GM21528 (cell line): Measurements from ENCODE around the gene ADIG.

Source experiments
- ATAC-seq: cut with Tn5 transposase; IDR thresholded peaks from one replicate; pipeline ENCODE4 v1.9.1; 2021; ENCODE audit warnings: mild to moderate bottlenecking, moderate library complexity; ENCODE audit not compliant: unreplicated experiment, low FRiP score

The ADIG gene

DNA sequence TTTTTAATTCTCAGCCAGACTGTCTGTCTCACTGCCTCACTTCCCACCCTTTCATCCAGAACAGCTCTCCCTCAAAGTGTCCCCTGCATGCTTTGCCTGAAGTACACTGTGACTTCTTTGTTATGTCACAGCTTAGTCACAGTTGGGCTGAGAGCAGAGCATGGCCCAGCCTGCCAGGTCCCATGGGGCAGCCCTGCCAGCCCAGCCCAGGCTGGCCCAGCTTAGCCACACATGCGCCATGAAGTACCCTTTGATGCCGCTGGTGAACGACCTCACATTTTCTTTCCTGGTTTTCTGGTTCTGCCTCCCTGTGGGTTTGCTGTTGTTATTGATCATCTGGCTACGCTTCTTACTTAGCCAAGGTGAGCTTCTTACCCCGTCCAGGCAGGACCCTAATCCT lies at the start of gene ADIG:
Gene ADIG, plus strand, starts transcription at position 185 of the 400 bp plus-strand sequence. Its CDS starts 54 bp downstream, at position 239.
- ATAC-seq: no peak

DNA sequence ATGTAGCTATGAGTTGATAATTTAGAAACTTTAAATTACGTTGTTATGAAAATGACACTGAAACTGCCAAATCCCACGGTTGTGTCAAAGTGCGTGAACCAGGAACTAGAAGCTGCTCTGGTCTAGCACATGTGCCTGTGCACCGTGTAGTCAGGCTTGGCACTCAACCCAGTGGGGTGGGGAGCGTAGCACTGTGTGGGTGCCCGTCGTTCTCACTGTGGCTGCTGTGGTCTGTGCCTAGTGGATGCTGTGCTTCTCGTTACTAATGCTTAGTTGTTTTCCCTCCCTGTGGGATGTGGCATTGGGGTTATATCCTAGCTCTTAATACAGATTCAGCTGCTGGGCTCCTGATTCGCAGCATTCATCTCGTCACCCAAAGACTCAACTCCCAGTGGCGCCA lies 46.2 kb upstream of the ADIG start:
- ATAC-seq: no peak

DNA sequence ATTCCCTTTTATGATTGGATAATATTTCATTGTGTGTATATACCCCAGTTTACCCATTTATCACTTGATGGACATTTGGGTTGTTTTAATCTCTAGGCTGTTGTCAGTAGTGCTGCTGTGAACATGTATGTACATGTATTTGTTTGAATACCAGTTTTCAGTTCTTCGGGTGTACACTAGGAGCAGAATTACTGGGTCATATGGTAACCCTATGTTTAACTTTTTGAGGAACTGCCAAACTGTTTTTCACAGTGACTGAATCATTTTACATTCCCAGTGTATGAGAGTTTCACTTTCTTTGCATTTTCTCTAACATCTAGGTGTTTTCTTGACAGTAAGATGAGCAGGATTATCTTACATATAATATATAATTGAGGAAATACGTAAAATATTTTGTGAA lies 44.7 kb upstream of the ADIG start:
- ATAC-seq: no peak

DNA sequence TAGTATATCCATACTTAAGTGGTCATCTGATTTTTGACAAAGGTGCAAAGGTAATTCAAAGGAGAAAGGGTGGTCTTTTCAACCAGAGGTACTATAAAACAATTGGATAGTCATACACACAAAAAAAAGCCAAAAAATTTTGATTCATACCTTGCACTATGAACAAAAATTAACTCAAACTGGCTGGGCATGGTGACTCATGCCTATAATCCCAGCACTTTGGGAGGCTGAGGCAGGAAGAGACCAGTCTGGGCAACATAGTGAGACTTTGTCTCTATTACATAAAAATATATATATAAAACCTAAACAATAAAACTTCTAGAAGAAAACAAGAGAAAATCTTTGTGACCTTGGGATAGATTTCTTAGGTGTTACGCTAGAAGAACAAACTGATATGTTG lies 43.8 kb upstream of the ADIG start:
- ATAC-seq: no peak

DNA sequence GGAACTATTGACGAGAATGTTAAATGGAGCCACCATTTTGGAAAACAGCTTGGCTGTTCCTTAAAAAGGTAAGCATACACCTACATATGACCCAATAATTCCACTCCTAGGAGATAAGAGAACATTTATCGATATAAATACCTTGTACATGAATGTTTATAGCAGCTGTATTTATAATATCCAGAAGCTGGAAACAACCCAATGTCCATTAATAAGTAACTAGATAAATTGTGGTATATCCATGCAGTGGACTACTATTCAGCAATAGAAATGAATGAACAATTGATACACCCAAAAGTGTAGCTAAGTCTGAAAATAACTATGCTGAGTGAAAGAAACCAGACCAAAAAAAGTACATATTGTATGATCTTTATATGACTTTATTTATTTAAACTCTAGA lies 42.2 kb upstream of the ADIG start:
- no peak for ATAC-seq

DNA sequence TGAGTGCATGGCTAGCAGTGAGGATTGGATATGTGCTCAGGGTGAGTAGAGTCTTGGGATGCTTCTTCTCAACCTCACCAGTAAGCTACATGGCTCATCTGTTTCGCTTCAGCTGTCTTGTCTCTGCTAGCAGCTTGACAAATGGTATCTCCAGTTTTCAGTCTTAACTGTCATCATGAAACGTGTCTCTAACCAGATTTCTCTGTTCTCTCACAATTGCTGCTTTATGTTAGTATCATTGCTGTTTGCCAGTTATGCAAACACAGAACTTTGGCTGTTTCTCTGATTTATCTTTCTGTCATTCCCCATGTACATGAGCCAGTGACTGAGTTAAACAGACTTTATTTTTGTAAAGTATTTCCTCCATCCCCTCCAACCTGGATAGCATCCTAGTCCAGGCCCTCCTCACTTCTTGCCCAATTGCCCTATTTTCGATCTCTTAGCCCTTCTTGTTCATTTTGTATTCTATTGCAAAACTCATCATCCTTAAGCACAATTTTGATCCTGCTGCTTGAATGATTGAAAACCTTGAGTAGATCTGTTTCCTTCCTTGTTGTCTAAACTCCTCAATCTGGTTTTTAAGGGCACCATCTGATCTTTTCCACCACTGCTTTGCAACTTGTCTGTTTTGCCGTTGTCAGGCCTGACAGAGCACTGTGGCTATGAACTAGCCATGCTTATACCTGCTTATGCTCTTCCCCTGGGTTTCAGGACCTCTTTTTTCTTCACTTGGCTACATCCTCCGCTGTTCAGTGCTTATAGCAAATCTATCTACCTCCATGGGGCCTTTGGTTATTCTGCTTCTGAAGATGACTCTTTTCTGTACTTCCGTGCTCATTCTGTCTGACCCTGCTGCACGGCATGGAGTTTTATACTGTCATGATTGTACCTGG lies 37.7 kb upstream of the ADIG start:
- no peak for ATAC-seq

DNA sequence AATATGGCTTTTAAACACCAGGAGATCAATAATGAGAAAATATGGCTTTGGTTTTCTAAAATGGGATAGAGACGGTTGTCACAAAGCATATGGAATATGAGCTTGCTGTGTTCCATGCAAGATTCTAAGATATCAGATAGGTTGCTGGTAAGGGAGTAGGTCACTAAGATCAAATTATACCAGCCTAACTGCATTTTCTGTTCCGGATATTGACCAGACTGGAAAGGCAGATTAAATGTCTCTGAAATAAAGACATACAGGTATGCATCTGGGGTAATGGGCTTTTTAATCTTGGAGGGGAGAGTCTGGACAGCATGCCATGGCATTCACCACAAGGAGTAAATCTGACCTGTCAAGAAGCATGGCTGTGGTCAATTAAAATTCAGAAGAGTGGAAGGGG lies 35.2 kb upstream of the ADIG start:
- no peak for ATAC-seq

DNA sequence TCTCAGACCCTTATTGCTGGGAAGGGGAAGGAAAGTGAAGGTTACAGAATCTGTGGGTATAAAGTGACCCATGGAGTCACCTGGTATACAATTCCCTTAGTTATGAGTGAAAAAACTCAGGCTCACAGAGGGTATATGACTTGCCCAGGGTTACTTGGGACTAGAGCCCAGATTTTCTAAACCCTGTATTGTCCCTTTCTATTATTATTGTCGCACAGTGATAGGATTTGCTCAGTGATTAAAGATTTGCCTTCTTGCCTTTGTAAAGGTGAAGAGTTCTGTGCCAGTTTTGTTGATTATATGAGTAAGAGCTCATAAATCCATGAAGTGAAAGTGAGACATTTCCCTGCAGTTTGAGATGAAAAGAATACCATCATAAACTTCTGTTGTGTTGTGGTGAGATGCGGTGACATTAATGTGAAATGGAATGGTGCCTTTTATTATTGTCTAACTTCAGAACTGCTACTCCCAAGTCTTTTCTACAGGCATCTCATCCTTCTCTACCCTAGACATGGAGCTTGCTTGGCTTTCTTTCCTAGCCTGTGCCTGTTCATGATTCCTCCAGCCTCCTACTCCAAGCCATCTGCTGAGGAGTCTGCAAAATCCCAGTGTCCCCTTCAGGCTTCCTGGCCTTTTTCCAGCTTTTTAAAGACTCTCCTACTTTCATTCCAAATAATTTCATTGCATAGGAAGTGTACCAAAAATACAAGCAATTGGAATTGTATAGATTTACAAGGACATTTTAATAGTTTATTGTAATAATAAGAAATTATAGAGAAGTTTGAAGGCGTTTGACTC lies 33.5 kb upstream of the ADIG start:
- ATAC-seq: no peak

DNA sequence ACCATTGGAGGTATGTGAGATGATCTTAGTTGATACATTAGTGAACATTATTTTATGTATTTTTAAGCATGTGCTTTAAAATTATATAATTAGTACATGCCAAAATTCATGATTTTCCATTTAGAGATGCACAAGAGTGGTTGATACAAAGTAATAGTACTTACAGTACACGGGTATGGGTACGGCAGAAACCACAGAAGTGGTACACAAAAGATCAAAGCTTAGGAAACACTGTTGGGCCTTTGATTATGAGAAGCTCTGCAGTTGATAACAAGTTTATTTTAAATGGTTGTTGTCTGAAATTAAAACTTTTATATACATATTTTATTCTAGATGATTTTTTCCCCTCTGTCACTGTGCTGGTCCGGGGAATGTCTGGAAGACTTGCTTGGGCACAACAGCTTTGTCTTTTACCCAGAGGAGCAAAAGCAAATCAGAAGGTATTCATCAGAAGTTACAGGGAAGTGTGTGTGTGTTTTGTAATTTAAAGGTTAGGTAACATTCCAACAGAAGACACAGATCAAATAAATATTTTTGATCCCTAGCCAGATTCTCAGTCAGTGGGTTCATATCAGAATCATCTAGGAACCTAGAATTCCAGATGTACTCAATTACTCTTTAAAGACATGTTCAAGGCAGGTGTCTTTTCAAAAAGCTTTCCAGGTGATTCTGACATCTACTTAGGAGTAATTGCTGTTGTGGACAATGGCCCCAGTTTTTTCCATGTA lies 32.5 kb upstream of the ADIG start:
- ATAC-seq: no peak

DNA sequence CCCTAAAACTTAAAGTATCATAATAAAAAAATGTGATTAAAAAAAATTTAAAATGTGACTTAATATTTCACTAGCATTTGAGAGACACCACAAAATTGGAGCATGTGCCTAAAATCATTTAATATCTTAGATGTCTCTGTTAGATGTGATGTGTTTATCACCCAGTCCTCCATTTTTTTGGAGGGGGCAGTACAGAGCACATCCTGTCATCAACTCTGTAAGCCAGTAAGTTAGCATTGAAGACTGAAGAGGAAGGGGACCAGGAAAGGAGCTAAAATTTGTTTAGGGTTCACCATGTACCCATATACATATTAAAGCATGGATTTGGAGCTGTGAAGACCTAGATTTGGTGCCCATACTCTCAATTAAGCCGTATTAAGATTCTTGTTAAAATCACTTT lies 30.7 kb upstream of the ADIG start:
- ATAC-seq: no peak

DNA sequence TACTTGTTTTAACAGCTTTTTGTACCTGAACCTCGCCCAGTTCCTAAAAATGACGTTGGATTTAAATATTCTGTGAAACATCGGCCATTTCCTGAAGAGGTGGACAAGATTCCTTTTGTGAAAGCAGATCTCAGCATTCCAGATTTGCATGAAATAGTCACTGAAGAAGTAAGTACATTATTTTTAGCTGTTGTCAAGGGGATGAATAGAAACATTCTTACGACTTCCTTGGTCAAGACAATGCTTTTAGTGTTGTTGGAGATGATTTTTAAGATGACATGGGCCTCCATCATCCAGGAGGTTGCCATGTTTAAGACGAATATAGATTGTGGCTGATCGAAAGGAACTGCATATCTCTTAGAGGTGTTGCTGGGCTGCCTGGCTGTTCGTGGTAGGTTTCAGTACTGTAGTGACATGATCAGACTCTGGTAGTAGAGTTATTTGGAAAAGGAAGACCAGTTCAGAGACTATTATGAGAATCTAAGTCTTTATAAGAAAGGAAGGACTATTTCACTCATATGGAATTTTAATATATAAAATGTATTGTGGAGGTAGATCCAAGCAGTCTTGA lies 29.9 kb upstream of the ADIG start:
- no peak for ATAC-seq

DNA sequence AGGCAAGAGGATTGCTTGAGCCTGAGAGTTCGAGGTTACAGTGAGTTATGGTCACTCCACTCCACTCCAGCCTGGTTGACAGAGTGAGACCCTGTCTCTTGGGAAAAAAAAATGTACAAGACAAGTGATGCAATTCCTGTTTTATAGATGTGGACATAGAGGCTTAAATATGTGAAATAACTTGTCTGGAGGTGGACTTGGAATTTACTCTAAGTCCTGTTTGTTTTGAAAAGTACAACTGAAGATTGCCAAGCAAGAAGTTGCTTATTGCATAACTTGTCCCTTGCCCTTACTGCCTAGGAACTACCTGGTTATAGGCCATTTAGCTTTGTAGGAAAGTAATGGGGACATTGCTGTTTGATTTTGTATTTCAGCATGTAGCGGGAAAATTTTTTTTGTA lies 26.0 kb upstream of the ADIG start:
- ATAC-seq: no peak

DNA sequence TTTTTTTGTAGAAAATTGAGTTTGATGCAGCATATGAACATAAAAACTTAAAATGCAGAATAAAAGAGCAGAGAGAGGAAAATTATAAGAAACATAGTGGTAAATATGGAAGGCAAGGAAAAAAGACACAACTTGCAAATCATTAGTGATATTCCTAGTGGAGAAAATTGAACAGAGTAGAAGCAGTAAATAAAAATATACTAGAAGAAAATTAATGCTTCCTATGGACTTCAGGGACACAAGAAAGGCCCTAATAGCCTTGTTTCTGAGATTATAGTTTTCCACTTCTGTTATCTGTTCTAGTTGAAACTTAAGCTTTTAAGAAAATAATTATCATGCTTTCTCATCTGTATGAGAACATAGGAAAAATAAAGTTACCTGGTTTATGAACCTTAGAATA lies 25.6 kb upstream of the ADIG start:
- ATAC-seq: no peak

DNA sequence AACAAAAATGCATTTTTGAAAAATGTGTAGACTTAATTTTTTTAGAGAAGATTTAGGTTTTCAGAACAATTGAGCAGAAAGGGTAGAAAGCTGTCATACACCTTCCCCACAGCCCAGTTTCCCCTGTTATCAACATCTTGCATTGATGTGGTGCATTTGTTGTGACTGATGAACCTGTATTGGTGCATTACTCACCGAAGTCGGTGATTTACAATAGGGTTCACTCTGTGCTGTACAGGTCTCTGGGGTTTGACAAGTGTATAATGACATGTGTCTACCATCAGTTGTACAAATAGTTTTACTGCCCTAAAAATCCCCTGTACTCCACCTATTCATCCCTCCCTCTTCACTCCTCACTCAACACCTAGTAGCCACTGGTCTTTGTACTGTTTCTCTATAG lies 23.8 kb upstream of the ADIG start:
- ATAC-seq: no peak

DNA sequence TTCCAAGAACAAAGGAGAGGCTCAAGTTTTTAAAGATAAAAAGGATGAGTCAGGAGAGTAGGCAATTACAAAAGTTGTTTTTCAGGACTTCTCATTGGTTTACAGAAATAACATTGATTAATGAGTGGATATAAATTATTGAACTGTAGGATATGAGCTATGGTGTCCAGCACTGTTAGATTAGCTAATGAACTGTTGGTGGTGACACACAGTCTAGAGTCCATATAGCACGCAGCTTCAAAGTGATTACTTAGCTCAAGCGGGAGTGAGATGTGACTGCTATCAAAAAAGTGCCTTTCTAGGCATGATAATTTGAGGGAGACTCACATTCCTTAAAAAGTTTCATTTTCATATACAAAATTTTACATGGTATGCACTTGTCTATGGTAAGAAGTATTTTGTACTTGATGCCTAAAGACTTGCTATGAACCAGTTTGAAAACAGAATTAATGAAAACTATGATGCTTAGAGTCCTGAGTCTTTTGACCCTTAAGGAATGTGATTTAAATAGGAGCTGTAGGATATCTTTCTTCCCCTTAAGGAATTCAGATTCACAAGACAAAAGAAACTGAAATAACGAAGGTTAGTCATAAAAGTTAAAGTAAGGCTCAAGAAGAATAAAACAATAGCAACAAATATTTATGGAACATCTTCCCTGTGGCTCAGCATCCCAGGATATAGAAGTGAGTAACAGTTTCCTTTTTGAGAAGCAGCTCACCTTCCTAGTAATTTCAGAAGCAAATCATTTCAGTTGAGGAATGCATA lies 22.2 kb upstream of the ADIG start:
- ATAC-seq: no peak

DNA sequence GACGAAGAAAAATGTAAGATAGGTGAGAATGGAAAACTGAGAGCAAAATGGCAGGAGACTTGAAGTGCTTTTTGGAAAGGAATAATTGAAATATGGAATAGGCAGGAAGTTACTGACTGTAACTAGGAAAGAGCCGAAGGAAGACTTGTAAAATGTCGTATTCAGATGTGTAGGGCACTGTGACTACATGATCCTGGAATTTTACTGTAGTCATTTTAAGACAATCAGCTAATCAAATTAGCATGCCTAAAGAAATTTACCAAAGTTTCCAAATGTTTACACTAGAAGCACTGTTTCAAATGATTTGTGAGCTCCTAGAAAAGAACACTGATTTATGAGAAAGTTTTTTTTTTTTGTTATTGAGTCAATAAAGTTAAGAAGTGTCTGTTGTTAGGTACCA lies 21.2 kb upstream of the ADIG start:
- no peak for ATAC-seq

DNA sequence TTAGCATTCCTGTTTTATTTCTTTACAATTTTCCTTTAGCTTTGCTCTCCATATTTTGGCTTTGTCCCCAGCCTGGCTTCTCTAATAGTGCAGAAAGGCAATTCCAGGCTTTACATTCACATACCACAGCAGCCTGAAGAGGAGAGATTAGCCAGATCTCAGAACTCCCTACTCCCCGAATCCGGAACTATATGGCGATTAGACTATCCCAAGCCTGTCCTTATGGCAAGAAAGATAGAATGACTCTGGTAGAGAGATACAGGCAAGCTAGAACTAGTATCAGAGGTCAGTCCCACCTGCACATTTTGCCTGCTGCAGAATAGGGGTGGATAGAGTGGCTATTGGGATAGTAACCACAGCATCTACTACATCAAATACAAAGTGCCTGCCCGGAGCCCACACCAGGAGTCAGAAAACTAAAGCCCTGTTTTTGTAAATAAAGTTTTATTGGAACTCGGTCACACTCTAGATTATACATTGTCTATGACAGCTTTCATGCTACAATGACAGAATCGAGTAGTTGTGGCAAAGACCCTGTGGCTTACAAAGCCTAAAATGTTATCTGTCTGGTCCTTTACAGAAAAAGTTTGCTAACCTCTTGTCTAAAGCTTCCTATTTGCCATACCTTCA lies 17.1 kb upstream of the ADIG start:
- ATAC-seq: no peak

DNA sequence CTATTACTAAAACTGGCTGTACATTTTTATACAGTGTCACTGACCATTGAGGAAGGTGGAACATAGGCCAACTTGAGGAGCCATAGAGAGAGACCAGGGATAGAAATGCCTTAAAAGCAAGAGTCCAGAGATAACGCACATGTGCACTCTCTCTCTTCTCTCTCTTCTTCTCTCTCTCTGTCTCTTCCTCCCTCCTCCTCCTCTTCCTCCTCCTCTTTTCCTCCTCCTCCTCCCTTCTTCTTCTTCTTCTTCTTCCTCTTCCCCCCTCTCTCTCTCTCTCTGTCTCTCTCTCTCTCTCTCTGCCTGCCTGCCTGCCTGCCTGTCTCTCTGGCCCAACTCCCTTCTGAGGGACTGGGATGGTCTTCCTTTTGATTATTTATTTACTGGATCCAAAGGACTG lies 16.3 kb upstream of the ADIG start:
- ATAC-seq: no peak

DNA sequence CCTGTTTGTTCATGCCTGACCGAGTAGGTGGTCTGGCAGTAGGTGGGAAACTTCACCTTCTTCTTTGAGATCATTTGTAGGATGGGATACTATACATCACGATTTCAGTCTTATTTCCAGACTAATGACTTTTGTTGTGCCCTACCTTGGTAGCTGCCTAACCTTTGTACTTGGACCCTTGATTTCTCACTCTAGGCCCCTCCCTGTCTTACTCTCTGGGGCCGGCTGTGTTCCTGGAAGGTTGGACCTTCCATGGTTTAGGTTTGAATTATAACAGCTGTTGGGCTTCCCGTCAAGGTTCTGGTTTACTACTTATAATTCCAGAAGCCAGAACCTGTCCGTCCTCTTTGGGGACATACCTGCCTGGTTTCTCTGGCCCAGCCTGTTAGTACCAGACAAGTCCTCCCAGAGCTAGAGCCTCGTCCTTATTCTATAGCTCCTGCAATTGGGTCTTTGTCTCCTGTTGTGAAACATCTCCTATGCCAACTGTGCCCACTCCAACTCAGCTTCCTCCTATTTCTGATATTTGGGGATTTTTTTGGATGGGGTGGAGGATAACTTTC lies 14.9 kb upstream of the ADIG start:
- no peak for ATAC-seq
